H1 (cell line): ENCODE data around the gene G2E3. TPM values are rescaled to one million over a fixed set of nuclear protein-coding genes. Genes with fewer than 3 reads are reported as not detected.

ENCODE experiments used
- SP1 ChIP-seq: IDR thresholded peaks from 2 replicates; pipeline ENCODE4 v1.6.1; 2011; ENCODE audit warnings: low read depth, low read length
- SRF ChIP-seq: IDR thresholded peaks from 2 replicates; pipeline ENCODE4 v1.6.1; 2011; ENCODE audit warnings: mild to moderate bottlenecking, low read depth, low read length, moderate library complexity
- polyA plus RNA-seq, 7 experiments: library from polyadenylated mRNA; depleted of rRNA in 3 of 7; stranded (reverse) in 5 of 7; unstranded in 2 of 7; fragments of >200 nt in 5 of 7; fragments of 200-250 nt in 2 of 7; gene quantifications; 1 replicate in 5 of 7; 2 replicates in 1 of 7; 4 replicates in 1 of 7; pipeline versions ENCODE4 v1.2.1 to v1.2.3, GENCODE V29; 2011 to 2013; ENCODE audit warnings: missing spikeins in 2 of 7, mixed read lengths in 2 of 7
- total RNA-seq: library from RNA; stranded (reverse); fragmentation: NEBNext Ultra II Directional; extraction: Animal tissue kit (Norgen Biotek cat#: 25700); gene quantifications from 2 replicates; pipeline ENCODE4 v1.2.1, GENCODE V29; 2021
- TF ChIP-seq, protein P1 (sequence below): fragments of 300-600 bp; sonication (generic); IDR thresholded peaks from 2 replicates; pipeline ENCODE4 v1.7.1; 2012; ENCODE audit warnings: low read length, moderate library complexity, mild to moderate bottlenecking, inconsistent platforms; ENCODE audit not compliant: insufficient replicate concordance

The G2E3 gene
- total and polyA plus RNA-seq, 2 of the 8 experiments (the other 6 are each of a cell fraction or from before 2014, with no cell fraction given) = 9.2 to 72.0 TPM

DNA sequence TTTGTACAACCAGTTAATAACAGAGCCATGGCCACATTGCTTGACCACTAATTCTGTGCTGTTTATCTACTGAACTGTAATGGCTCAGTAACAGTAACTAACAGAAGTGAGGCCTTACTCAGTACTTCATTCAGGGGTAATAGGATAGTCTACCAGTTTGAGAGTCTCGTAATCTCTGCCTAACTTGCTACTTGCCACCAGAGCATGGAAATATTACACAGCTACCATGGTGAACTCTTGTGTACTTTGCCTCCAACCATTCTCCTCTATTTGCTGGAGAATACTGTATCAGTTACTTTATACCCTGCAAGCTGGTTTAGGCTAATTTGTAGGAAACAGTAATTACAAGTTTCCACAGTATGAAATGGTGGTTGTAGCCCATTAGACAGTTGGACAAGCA is 73.8 kb downstream of the G2E3 start (continued):
- TF ChIP-seq, protein P1, sequence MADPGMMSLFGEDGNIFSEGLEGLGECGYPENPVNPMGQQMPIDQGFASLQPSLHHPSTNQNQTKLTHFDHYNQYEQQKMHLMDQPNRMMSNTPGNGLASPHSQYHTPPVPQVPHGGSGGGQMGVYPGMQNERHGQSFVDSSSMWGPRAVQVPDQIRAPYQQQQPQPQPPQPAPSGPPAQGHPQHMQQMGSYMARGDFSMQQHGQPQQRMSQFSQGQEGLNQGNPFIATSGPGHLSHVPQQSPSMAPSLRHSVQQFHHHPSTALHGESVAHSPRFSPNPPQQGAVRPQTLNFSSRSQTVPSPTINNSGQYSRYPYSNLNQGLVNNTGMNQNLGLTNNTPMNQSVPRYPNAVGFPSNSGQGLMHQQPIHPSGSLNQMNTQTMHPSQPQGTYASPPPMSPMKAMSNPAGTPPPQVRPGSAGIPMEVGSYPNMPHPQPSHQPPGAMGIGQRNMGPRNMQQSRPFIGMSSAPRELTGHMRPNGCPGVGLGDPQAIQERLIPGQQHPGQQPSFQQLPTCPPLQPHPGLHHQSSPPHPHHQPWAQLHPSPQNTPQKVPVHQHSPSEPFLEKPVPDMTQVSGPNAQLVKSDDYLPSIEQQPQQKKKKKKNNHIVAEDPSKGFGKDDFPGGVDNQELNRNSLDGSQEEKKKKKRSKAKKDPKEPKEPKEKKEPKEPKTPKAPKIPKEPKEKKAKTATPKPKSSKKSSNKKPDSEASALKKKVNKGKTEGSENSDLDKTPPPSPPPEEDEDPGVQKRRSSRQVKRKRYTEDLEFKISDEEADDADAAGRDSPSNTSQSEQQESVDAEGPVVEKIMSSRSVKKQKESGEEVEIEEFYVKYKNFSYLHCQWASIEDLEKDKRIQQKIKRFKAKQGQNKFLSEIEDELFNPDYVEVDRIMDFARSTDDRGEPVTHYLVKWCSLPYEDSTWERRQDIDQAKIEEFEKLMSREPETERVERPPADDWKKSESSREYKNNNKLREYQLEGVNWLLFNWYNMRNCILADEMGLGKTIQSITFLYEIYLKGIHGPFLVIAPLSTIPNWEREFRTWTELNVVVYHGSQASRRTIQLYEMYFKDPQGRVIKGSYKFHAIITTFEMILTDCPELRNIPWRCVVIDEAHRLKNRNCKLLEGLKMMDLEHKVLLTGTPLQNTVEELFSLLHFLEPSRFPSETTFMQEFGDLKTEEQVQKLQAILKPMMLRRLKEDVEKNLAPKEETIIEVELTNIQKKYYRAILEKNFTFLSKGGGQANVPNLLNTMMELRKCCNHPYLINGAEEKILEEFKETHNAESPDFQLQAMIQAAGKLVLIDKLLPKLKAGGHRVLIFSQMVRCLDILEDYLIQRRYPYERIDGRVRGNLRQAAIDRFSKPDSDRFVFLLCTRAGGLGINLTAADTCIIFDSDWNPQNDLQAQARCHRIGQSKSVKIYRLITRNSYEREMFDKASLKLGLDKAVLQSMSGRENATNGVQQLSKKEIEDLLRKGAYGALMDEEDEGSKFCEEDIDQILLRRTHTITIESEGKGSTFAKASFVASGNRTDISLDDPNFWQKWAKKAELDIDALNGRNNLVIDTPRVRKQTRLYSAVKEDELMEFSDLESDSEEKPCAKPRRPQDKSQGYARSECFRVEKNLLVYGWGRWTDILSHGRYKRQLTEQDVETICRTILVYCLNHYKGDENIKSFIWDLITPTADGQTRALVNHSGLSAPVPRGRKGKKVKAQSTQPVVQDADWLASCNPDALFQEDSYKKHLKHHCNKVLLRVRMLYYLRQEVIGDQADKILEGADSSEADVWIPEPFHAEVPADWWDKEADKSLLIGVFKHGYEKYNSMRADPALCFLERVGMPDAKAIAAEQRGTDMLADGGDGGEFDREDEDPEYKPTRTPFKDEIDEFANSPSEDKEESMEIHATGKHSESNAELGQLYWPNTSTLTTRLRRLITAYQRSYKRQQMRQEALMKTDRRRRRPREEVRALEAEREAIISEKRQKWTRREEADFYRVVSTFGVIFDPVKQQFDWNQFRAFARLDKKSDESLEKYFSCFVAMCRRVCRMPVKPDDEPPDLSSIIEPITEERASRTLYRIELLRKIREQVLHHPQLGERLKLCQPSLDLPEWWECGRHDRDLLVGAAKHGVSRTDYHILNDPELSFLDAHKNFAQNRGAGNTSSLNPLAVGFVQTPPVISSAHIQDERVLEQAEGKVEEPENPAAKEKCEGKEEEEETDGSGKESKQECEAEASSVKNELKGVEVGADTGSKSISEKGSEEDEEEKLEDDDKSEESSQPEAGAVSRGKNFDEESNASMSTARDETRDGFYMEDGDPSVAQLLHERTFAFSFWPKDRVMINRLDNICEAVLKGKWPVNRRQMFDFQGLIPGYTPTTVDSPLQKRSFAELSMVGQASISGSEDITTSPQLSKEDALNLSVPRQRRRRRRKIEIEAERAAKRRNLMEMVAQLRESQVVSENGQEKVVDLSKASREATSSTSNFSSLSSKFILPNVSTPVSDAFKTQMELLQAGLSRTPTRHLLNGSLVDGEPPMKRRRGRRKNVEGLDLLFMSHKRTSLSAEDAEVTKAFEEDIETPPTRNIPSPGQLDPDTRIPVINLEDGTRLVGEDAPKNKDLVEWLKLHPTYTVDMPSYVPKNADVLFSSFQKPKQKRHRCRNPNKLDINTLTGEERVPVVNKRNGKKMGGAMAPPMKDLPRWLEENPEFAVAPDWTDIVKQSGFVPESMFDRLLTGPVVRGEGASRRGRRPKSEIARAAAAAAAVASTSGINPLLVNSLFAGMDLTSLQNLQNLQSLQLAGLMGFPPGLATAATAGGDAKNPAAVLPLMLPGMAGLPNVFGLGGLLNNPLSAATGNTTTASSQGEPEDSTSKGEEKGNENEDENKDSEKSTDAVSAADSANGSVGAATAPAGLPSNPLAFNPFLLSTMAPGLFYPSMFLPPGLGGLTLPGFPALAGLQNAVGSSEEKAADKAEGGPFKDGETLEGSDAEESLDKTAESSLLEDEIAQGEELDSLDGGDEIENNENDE = no peak
- TF ChIP-seq SP1 (no peak), SRF (no peak)
